GM10248 (cell line): ENCODE data around the gene GALNT13.

ENCODE experiments used
- CTCF ChIA-PET: fragments of 300-600 bp; sonication (Branson Sonifier 250); formaldehyde crosslinking; extraction: SDS; loops from one replicate; lab custom pipeline; 2021; ENCODE audit warnings: antibody characterized with exemption; lab: Yijun Ruan, JAX
- POLR2A ChIA-PET: fragments of 350-650 bp; sonication (Branson Sonifier 250); formaldehyde crosslinking; extraction: SDS; loops from one replicate; lab custom pipeline; 2020; ENCODE audit warnings: antibody characterized with exemption; lab: Yijun Ruan, JAX
- DNase-seq: peaks from one replicate; pipeline ENCODE4 v3.0.0; 2012; ENCODE audit errors: extremely low spot score
- TF ChIP-seq, protein P1 (sequence below): IDR thresholded peaks from 2 replicates; pipeline ENCODE4 v1.5.1; 2012; ENCODE audit warnings: mild to moderate bottlenecking, low read depth; ENCODE audit errors: extremely low read depth, missing control alignments, control extremely low read depth

Gene GALNT13

DNA sequence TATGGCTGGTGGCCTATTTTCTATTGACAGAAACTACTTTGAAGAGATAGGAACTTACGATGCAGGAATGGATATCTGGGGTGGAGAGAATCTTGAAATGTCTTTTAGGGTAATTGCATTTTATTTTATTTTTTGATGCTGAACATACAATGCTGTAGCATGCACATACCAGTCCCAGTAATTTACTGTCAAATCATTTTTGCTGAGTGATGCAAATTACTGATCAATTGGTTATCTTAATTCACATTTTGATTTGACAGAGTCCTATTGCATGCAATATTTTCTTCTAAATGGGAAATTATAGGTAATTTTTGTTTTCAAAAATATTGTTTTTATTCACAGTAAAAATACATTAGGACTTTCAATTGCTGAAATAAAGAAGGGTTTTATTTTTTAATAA is 387.3 kb downstream of the GALNT13 start:
- POLR2A ChIA-PET, result no interaction called here
- CTCF ChIA-PET, result no interaction called here
- no peak for DNase-seq
- TF ChIP-seq, protein P1, sequence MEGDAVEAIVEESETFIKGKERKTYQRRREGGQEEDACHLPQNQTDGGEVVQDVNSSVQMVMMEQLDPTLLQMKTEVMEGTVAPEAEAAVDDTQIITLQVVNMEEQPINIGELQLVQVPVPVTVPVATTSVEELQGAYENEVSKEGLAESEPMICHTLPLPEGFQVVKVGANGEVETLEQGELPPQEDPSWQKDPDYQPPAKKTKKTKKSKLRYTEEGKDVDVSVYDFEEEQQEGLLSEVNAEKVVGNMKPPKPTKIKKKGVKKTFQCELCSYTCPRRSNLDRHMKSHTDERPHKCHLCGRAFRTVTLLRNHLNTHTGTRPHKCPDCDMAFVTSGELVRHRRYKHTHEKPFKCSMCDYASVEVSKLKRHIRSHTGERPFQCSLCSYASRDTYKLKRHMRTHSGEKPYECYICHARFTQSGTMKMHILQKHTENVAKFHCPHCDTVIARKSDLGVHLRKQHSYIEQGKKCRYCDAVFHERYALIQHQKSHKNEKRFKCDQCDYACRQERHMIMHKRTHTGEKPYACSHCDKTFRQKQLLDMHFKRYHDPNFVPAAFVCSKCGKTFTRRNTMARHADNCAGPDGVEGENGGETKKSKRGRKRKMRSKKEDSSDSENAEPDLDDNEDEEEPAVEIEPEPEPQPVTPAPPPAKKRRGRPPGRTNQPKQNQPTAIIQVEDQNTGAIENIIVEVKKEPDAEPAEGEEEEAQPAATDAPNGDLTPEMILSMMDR, result no peak

DNA sequence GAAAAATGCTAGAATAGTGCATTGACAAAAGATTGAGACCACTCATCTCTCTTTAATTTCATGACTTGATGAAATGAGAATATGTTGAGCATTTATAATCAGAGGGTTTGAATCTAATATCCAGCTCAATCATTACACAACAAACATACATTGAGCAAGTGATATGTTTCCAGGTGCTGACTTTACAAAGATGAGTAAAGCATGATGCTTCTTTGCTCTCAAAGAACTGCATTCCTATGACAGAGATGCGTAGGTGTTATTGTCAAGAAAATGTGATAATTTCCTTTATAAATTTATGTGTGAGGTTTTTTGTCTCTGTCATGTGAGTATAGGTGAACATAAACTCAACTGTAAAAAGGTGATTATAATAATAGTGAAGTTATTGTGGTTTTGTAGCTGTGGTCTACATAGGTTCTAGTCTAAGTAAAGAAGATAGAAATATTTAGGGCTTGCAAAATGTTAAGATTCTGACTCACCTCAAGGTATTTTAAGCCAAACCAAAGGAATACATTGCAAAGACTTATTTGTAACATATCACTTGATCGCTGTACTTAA is 389.8 kb downstream of the GALNT13 start:
- ChIA-PET CTCF (no interaction called here), POLR2A (no interaction called here)
- TF ChIP-seq, protein P1, result no peak

DNA sequence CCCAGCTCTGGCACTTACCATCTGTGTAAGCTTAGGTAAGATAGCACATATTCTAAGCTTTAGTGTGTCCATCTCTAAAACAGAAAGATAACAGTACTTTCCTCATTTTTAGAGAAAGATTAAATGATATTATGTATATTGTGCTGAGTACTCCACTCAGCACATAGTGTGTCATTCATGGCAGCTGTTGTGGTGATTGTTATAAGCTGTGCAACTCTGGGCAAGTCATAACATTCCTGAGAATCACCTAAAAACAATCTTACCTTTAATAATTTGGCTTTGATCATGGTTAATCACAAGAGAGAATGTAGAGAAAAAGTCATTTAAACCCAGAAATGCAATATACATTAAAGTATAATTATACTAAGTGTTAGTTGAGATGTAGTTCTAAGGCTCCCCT is 391.5 kb downstream of the GALNT13 start:
- TF ChIP-seq, protein P1, result no peak
- POLR2A ChIA-PET, result no interaction called here
- no peak for DNase-seq
- CTCF ChIA-PET, result interaction anchor here (1.0 kb wide), 1 partner anchor 39 kb away, joined by 3 read pairs; no protein-coding TSS in a partner anchor

More for the DNA sequence above, 389.8 kb downstream of the GALNT13 start:
- DNase-seq, result no peak

DNA sequence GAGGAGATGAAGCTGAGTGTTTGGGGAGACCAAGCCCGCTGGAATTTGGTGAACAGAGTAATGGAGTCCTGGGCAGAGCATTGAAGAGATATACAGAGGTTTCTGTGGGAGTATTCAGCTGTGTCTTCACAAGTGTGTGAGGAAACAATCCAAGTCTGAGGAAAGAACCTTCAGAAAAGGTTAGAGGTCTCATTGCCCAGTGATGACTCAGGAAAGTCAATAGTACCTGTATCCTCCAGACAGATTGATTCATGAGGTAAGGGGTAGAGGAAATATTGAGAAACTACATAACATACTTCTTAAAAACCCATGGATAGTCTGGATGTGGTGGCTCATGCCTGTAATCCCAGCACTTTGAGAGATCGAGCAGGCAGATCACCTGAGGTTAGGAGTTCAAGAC is 392.3 kb downstream of the GALNT13 start:
- ChIA-PET CTCF (no interaction called here), POLR2A (no interaction called here)
- TF ChIP-seq, protein P1, result no peak
- DNase-seq, result no peak

DNA sequence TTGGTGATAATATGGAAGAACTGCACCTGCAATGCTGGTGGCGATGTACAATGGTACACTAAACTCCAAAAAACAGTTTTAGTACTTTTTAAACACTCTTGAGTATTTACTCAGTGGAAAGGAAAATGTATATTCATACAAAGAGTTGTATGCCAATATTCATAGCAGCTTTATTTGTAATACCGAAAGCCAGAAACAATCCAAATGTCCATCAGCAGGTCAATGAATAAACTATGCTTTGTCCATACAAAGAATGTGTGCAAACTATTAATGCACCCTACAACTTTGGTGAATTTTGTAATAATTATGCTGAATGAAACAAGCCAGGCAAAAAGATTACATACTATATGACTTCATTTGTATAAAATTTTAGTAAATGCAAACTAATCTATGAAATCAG is 396.3 kb downstream of the GALNT13 start:
- no peak for DNase-seq
- ChIA-PET POLR2A (no interaction called here), CTCF (no interaction called here)
- TF ChIP-seq, protein P1, result no peak

DNA sequence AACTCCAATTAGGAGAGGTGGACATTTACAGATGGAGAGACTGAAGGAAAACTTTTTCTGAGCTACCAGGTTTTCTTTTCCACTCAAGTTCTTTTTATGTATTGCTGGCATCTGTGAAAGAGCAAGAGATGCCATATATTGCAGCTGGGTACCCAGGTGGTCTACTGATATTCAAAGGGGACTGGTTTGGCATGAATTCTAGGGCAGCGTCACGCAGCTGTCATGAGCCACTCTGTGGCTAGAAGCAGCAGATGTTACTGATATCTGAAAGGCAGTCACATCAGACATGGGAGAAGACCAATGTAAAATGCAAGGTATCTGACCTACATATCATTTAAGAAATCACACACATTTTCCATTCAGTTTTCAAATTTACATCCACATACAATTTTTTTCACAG is 408.8 kb downstream of the GALNT13 start:
- ChIA-PET POLR2A (no interaction called here), CTCF (no interaction called here)
- DNase-seq, result no peak
- TF ChIP-seq, protein P1, result no peak
